ENCODE results near the gene IGFBP7.

IGFBP7 gene

GRCh38 chr4:56981795-56982201 is 128.4 kb downstream of the IGFBP7 start:
- Histone ChIP-seq H3K27ac (ENCODE audit: low read depth, low read length) (no peak overlapping the region), H3K9ac (ENCODE audit: low read length) (no peak overlapping the region), H3K4me1 (ENCODE audit: control insufficient read depth, insufficient read depth, low read length) (no peaks in the 10 kb centered on the region; the same call in 1 of the 2 replicates), H3K9me3 (ENCODE audit: control insufficient read depth, insufficient read depth, low read depth, low read length) (no peaks in the 10 kb centered on the region), H3K36me3 (ENCODE audit: control insufficient read depth, insufficient read depth, low read length) (peaks cover 13% of the 10 kb centered on the region), H3K4me3 (ENCODE audit: low read depth, low read length) (peak overlapping the region; percentile 12; the same call in 1 of the 2 replicates), H3K27me3 (ENCODE audit: control insufficient read depth, insufficient read depth, low read length) (no peaks in the 10 kb centered on the region)

Data from HUES6 (cell line).